GM12878 (cell line): ENCODE measurements around the gene ASTN1. TPM values are rescaled to one million over a fixed set of nuclear protein-coding genes. Genes with fewer than 3 reads are reported as not detected.

Experiments used
- ATAC-seq: fragments of 200-7000 bp; cut with Tn5 transposase; 3 replicates; pipeline ENCODE4 v1.9.1; 2020; ENCODE audit warnings: mild to moderate bottlenecking, moderate library complexity
- BruUV-seq: library from RNA; stranded (reverse); fragments of 400-500 nt; replicated peaks from 2 replicates; lab custom pipeline; 2021; lab: Mats Ljungman, UMichigan
- CTCF ChIA-PET: fragments of 300-600 bp; sonication (Branson Sonifier 250); formaldehyde crosslinking; extraction: SDS; loops from one replicate; lab custom pipeline; 2021; ENCODE audit warnings: inconsistent platforms; lab: Yijun Ruan, JAX
- POLR2A ChIA-PET: fragments of 350-600 bp; formaldehyde crosslinking; extraction: SDS; loops from one replicate; lab custom pipeline; 2021; ENCODE audit warnings: inconsistent platforms; lab: Charles Lee
- RAD21 ChIA-PET: fragments of 300-600 bp; sonication (Branson Sonifier 250); formaldehyde crosslinking; loops from one replicate; lab custom pipeline; 2023; ENCODE audit warnings: antibody characterized with exemption; ENCODE audit not compliant: unreplicated experiment; lab: Charles Lee
- SMC1A ChIA-PET: fragments of 300-600 bp; sonication (Branson Sonifier 250); formaldehyde crosslinking; loops from one replicate; lab custom pipeline; 2023; ENCODE audit not compliant: unreplicated experiment, uncharacterized antibody; lab: Charles Lee
- DNase-seq: peaks from one replicate; pipeline ENCODE4 v3.0.0-alpha.2; 2011; ENCODE audit warnings: low read depth, low spot score
- FAIRE-seq: peaks from 3 replicates; lab custom pipeline; 2011; peaks lifted over from hg19 to GRCh38; lab: Jason Lieb, UNC
- H2AFZ ChIP-seq: 2 replicates; pipeline ENCODE4 v1.6.0; 2011; ENCODE audit warnings: low read depth, low read length, control low read depth; ENCODE audit not compliant: control insufficient read depth
- H3K27ac ChIP-seq: 2 replicates; pipeline ENCODE4 v1.5.1; 2011; ENCODE audit warnings: control low read depth; ENCODE audit not compliant: control insufficient read depth, insufficient read depth
- H3K27me3 ChIP-seq, 2 experiments: replicated peaks in 1 of 2; 2 replicates each; pipeline versions ENCODE4 v1.6.0 to v1.6.1; 2011; ENCODE audit warnings: low read length in 1 of 2; ENCODE audit not compliant: control insufficient read depth in 2 of 2, insufficient read depth in 2 of 2
- H3K36me3 ChIP-seq, 2 experiments: 2 replicates each; pipeline ENCODE4 v1.5.1; 2011; ENCODE audit warnings: low read length in 1 of 2; ENCODE audit not compliant: control insufficient read depth in 2 of 2, insufficient read depth in 2 of 2
- H3K4me1 ChIP-seq: 2 replicates; pipeline ENCODE4 v1.6.1; 2011; ENCODE audit warnings: mild to moderate bottlenecking, low read length, moderate library complexity, mixed read lengths; ENCODE audit not compliant: control insufficient read depth, insufficient read depth
- H3K4me2 ChIP-seq: 2 replicates; pipeline ENCODE4 v1.6.0; 2011; ENCODE audit warnings: control low read depth; ENCODE audit not compliant: control insufficient read depth, insufficient read depth
- H3K4me3 ChIP-seq: fragments of 200-600 bp; sonication (generic); 2 replicates; pipeline ENCODE4 v1.5.1; 2016
- H3K79me2 ChIP-seq: 2 replicates; pipeline ENCODE4 v1.6.0; 2011; ENCODE audit warnings: low read length; ENCODE audit not compliant: control insufficient read depth, insufficient read depth
- H3K9ac ChIP-seq: 2 replicates; pipeline ENCODE4 v1.8.0; 2011; ENCODE audit warnings: low read length, control low read depth, mixed read lengths; ENCODE audit not compliant: control insufficient read depth, insufficient read depth
- H3K9me3 ChIP-seq: replicated peaks from 3 replicates; pipeline ENCODE4 v1.5.1; 2011; ENCODE audit warnings: mild to moderate bottlenecking, low read length; ENCODE audit not compliant: control insufficient read depth, insufficient read depth
- H4K20me1 ChIP-seq: 2 replicates; pipeline ENCODE4 v1.6.0; 2011; ENCODE audit not compliant: control insufficient read depth, insufficient read depth
- CREB1 ChIP-seq: IDR thresholded peaks from 2 replicates; pipeline ENCODE4 v1.6.1; 2012; ENCODE audit warnings: low read depth, mild to moderate bottlenecking, inconsistent platforms
- EGR1 ChIP-seq, 2 experiments: IDR thresholded peaks; 1 replicate in 1 of 2; 2 replicates in 1 of 2; pipeline ENCODE4 v1.6.1; 2011 to 2012; ENCODE audit warnings: low read depth in 2 of 2, low read length in 2 of 2, borderline replicate concordance in 1 of 2, mild to moderate bottlenecking in 1 of 2, moderate library complexity in 1 of 2
- EP300 ChIP-seq, 2 experiments: fragments of 150-350 bp in 1 of 2; IDR thresholded peaks; 2 replicates each; pipeline ENCODE4 v1.6.1; 2011 to 2012; ENCODE audit warnings: low read depth in 2 of 2, low read length in 2 of 2, borderline replicate concordance in 1 of 2, improper control_type of control experiment in 1 of 2, inconsistent platforms in 1 of 2; ENCODE audit not compliant: control insufficient read depth in 1 of 2
- FOXM1 ChIP-seq: IDR thresholded peaks from 2 replicates; pipeline ENCODE4 v1.6.1; 2012; ENCODE audit warnings: low read depth, mild to moderate bottlenecking, inconsistent platforms, low read length, moderate library complexity
- JUND ChIP-seq: IDR thresholded peaks from 2 replicates; pipeline ENCODE4 v1.6.1; 2012; ENCODE audit warnings: low read depth, mild to moderate bottlenecking, low read length, improper control_type of control experiment, moderate library complexity
- NR2C1 ChIP-seq: fragments of 450-650 bp; IDR thresholded peaks from 2 replicates; pipeline ENCODE4 v1.6.1; 2017; ENCODE audit warnings: antibody characterized with exemption, mild to moderate bottlenecking, moderate library complexity
- REST ChIP-seq: IDR thresholded peaks from 2 replicates; pipeline ENCODE4 v1.6.1; 2012; ENCODE audit warnings: mild to moderate bottlenecking, low read depth, low read length
- SIN3A ChIP-seq: IDR thresholded peaks from 2 replicates; pipeline ENCODE4 v1.6.1; 2012; ENCODE audit warnings: low read depth, low read length, improper control_type of control experiment
- SMAD1 ChIP-seq: fragments of 450-650 bp; IDR thresholded peaks from 2 replicates; pipeline ENCODE4 v1.6.1; 2018; ENCODE audit warnings: mild to moderate bottlenecking, low read depth; ENCODE audit not compliant: partially characterized antibody
- TARDBP ChIP-seq: IDR thresholded peaks from 2 replicates; pipeline ENCODE4 v1.6.1; 2016; ENCODE audit warnings: borderline replicate concordance
- TCF7 ChIP-seq: IDR thresholded peaks from 2 replicates; pipeline ENCODE4 v1.6.1; 2014; ENCODE audit warnings: antibody characterized with exemption, borderline replicate concordance
- YY1 ChIP-seq: IDR thresholded peaks from 2 replicates; pipeline ENCODE4 v1.6.1; 2011; ENCODE audit warnings: low read depth, mild to moderate bottlenecking, low read length
- ZNF207 ChIP-seq: fragments of 450-650 bp; IDR thresholded peaks from 2 replicates; pipeline ENCODE4 v1.6.1; 2014; ENCODE audit warnings: antibody characterized with exemption, mild to moderate bottlenecking, borderline replicate concordance
- whole genome bisulfite sequencing: methylation state at CpG from one replicate; pipeline ENCODE4 v1.1.6; 2016; ENCODE audit warnings: low lambda C conversion rate; ENCODE audit not compliant: insufficient replicate concordance, insufficient coverage; ENCODE audit errors: missing lambda C conversion rate; 5-methylcytosine and 5-hydroxymethylcytosine counted together
- in situ Hi-C: fragments of 300-500 bp; cut with MboI; formaldehyde crosslinking; loops from 9 replicates; pipeline ENCODE4 v1.14.3; 2018; ENCODE audit warnings: mixed read lengths
- intact Hi-C: fragments of 100-400 bp; cut with micrococcal nuclease; formaldehyde crosslinking; loops from one replicate; pipeline ENCODE4 v1.14.2; 2022; ENCODE audit not compliant: unreplicated experiment
- polyA plus RNA-seq, 11 experiments: library from polyadenylated mRNA; depleted of rRNA in 4 of 11; unstranded in 6 of 11; stranded (reverse) in 5 of 11; fragments of >200 nt; fragmentation: Nextera tagmentation in 4 of 11; fragmentation: Illumina TruSeq in 1 of 11; extraction: Ambion mirVana in 4 of 11; extraction: Trizol in 1 of 11; gene quantifications; 1 replicate in 1 of 11; 2 replicates in 10 of 11; pipeline versions ENCODE4 v1.2.1 to v1.2.3, GENCODE V29; 2011 to 2016; ENCODE audit warnings: inconsistent platforms in 2 of 11, missing spikeins in 2 of 11, low read depth in 1 of 11
- total RNA-seq, 4 experiments: library from RNA; depleted of rRNA in 3 of 4; stranded (reverse); fragments of >200 nt in 3 of 4; fragmentation: Illumina TruSeq in 1 of 4; extraction: Trizol in 1 of 4; gene quantifications; 2 replicates each; pipeline versions ENCODE4 v1.2.1 to v1.2.3, GENCODE V29; 2013 to 2021
- TF ChIP-seq, protein P1 (sequence below): IDR thresholded peaks from 2 replicates; pipeline ENCODE4 v1.6.1; 2012; ENCODE audit warnings: improper control_type of control experiment, low read depth, low read length; ENCODE audit not compliant: insufficient replicate concordance
- TF ChIP-seq, protein P2 (sequence below): fragments of 150-350 bp; IDR thresholded peaks from 2 replicates; pipeline ENCODE4 v1.6.1; 2014; ENCODE audit warnings: mild to moderate bottlenecking, low read depth, low read length

Gene ASTN1
- total and polyA plus RNA-seq, 10 of the 15 experiments (the other 5 are each of a cell fraction or from before 2014, with no cell fraction given), result 0.04 TPM; not detected in 9

GRCh38 chr1:177053648-177054047 lies 110.9 kb downstream of the ASTN1 start:
- Histone ChIP-seq H3K4me2 (no peak overlapping the region), H3K4me3 (no peak overlapping the region), H3K27ac (no peak overlapping the region), H3K9me3 (no peaks in the 10 kb centered on the region), H4K20me1 (no peaks in the 10 kb centered on the region), H3K36me3 (no peaks in the 10 kb centered on the region), H3K27me3 (no peaks in the 10 kb centered on the region), H3K9ac (no peak overlapping the region), H2AFZ (no peak overlapping the region), H3K4me1 (no peaks in the 10 kb centered on the region), H3K79me2 (no peaks in the 10 kb centered on the region)
- no TSS peak for BruUV-seq
- SMC1A ChIA-PET, result no interaction called here
- FAIRE-seq, result no peak
- POLR2A ChIA-PET, result no interaction called here
- RAD21 ChIA-PET, result no interaction called here
- intact Hi-C loops, result no loop called here
- in situ Hi-C loops, result no loop called here
- no peak for ATAC-seq
- 0% methylated on average over 3 of the region's 3 CpGs for WGBS
- CTCF ChIA-PET, result interaction anchor here (1.7 kb wide), 1 partner anchor 13 kb away, joined by 4 read pairs; no protein-coding TSS in a partner anchor
- no peak for DNase-seq
- TF ChIP-seq SMAD1, result no peak
- TF ChIP-seq CREB1, result no peak
- TF ChIP-seq NR2C1, result no peak
- no peak for TF ChIP-seq TCF7
- TF ChIP-seq, protein P1, sequence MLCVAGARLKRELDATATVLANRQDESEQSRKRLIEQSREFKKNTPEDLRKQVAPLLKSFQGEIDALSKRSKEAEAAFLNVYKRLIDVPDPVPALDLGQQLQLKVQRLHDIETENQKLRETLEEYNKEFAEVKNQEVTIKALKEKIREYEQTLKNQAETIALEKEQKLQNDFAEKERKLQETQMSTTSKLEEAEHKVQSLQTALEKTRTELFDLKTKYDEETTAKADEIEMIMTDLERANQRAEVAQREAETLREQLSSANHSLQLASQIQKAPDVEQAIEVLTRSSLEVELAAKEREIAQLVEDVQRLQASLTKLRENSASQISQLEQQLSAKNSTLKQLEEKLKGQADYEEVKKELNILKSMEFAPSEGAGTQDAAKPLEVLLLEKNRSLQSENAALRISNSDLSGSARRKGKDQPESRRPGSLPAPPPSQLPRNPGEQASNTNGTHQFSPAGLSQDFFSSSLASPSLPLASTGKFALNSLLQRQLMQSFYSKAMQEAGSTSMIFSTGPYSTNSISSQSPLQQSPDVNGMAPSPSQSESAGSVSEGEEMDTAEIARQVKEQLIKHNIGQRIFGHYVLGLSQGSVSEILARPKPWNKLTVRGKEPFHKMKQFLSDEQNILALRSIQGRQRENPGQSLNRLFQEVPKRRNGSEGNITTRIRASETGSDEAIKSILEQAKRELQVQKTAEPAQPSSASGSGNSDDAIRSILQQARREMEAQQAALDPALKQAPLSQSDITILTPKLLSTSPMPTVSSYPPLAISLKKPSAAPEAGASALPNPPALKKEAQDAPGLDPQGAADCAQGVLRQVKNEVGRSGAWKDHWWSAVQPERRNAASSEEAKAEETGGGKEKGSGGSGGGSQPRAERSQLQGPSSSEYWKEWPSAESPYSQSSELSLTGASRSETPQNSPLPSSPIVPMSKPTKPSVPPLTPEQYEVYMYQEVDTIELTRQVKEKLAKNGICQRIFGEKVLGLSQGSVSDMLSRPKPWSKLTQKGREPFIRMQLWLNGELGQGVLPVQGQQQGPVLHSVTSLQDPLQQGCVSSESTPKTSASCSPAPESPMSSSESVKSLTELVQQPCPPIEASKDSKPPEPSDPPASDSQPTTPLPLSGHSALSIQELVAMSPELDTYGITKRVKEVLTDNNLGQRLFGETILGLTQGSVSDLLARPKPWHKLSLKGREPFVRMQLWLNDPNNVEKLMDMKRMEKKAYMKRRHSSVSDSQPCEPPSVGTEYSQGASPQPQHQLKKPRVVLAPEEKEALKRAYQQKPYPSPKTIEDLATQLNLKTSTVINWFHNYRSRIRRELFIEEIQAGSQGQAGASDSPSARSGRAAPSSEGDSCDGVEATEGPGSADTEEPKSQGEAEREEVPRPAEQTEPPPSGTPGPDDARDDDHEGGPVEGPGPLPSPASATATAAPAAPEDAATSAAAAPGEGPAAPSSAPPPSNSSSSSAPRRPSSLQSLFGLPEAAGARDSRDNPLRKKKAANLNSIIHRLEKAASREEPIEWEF, result no peak
- no peak for TF ChIP-seq JUND
- no peak for TF ChIP-seq EP300 (IDR thresholded peaks at IDR 0.05; ENCODE audit: borderline replicate concordance in 1 of 2, control insufficient read depth in 1 of 2, low read depth in 2 of 2, low read length in 2 of 2)
- no peak for TF ChIP-seq ZNF207
- TF ChIP-seq REST, result no peak
- TF ChIP-seq EGR1 (IDR thresholded peaks at IDR 0.05; ENCODE audit: borderline replicate concordance in 1 of 2, low read depth in 2 of 2, low read length in 2 of 2), result no peak
- TF ChIP-seq YY1, result no peak
- TF ChIP-seq TARDBP, result no peak
- no peak for TF ChIP-seq FOXM1
- TF ChIP-seq, protein P2, sequence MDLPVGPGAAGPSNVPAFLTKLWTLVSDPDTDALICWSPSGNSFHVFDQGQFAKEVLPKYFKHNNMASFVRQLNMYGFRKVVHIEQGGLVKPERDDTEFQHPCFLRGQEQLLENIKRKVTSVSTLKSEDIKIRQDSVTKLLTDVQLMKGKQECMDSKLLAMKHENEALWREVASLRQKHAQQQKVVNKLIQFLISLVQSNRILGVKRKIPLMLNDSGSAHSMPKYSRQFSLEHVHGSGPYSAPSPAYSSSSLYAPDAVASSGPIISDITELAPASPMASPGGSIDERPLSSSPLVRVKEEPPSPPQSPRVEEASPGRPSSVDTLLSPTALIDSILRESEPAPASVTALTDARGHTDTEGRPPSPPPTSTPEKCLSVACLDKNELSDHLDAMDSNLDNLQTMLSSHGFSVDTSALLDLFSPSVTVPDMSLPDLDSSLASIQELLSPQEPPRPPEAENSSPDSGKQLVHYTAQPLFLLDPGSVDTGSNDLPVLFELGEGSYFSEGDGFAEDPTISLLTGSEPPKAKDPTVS, result no peak
- TF ChIP-seq SIN3A, result no peak
